HCT116 (cell line): ENCODE data around the gene ASCL4. TPM values are rescaled to one million over a fixed set of nuclear protein-coding genes. Genes with fewer than 3 reads are reported as not detected.
"Not testable (repeated sequence)": the region's sequence is repeated elsewhere in the genome, so short reads cannot be mapped to it uniquely, and the experiment has no call there.

ENCODE experiments used
- ATAC-seq: fragments of 200-7000 bp; cut with Tn5 transposase; 2 replicates; pipeline ENCODE4 v1.9.1; 2020; ENCODE audit warnings: mild to moderate bottlenecking, moderate library complexity
- Bru-seq: library from RNA; stranded (reverse); fragments of 400-500 nt; gene quantifications from one replicate; lab custom pipeline; 2021; lab: Mats Ljungman, UMichigan
- BruChase-seq, 2 experiments: library from RNA; stranded (reverse); fragments of 400-500 nt; gene quantifications; one replicate each; lab custom pipeline; 2021; lab: Mats Ljungman, UMichigan
- BruUV-seq: library from RNA; stranded (reverse); fragments of 400-500 nt; replicated peaks from 2 replicates; lab custom pipeline; 2021; lab: Mats Ljungman, UMichigan
- CTCF ChIA-PET: fragments of 300-600 bp; sonication (Branson Sonifier 250); formaldehyde crosslinking; loops from one replicate; lab custom pipeline; 2021; ENCODE audit warnings: antibody characterized with exemption; lab: Charles Lee
- POLR2A ChIA-PET: fragments of 300-600, 350-600 bp; sonication (Branson Sonifier 250); formaldehyde crosslinking; loops from one replicate; lab custom pipeline; 2021; ENCODE audit warnings: antibody characterized with exemption; lab: Charles Lee
- RAD21 ChIA-PET, 2 experiments: fragments of 300-600 bp; sonication (Branson Sonifier 250); formaldehyde crosslinking; loops; one replicate each; lab custom pipeline; 2023; ENCODE audit warnings: low total read pairs in 2 of 2; ENCODE audit not compliant: uncharacterized antibody in 2 of 2, unreplicated experiment in 2 of 2, low non-redundant PET in 1 of 2; lab: Charles Lee
- DNase-seq: peaks from one replicate; pipeline ENCODE4 v3.0.0-alpha.2; 2010; ENCODE audit warnings: low read depth, low spot score
- H2AFZ ChIP-seq: fragments of 200-600 bp; shearing (Covaris generic), sonication (generic); 2 replicates; pipeline ENCODE4 v1.6.1; 2017; ENCODE audit warnings: low read depth, mixed run types, mixed read lengths, antibody characterized with exemption, low read length; ENCODE audit not compliant: poor library complexity, severe bottlenecking
- H3K27ac ChIP-seq: 2 replicates; pipeline ENCODE4 v1.5.1; 2012; ENCODE audit warnings: low read depth, low read length
- H3K27me3 ChIP-seq: fragments of 200-600 bp; sonication (generic); 2 replicates; pipeline ENCODE4 v1.6.1; 2016; ENCODE audit warnings: mixed run types, low read length, mixed read lengths; ENCODE audit not compliant: insufficient read depth
- H3K36me3 ChIP-seq, 2 experiments: fragments of 200-500 bp in 1 of 2; fragments of 200-600 bp in 1 of 2; sonication (Bioruptor generic) in 1 of 2; sonication (generic) in 1 of 2; 2 replicates each; pipeline versions ENCODE4 v1.5.1 to v1.6.1; 2014 to 2016; ENCODE audit warnings: low read length in 2 of 2, inconsistent platforms in 1 of 2, mixed read lengths in 1 of 2, mixed run types in 1 of 2; ENCODE audit not compliant: insufficient read depth in 2 of 2, control insufficient read depth in 1 of 2
- H3K4me1 ChIP-seq, 2 experiments: fragments of 200-600 bp in 1 of 2; sonication (generic) in 1 of 2; 2 replicates each; pipeline versions ENCODE4 v1.5.1 to v1.6.1; 2012 to 2017; ENCODE audit warnings: low read length in 2 of 2, inconsistent platforms in 1 of 2, mild to moderate bottlenecking in 1 of 2, mixed read lengths in 1 of 2, mixed run types in 1 of 2, moderate library complexity in 1 of 2; ENCODE audit not compliant: insufficient read depth in 2 of 2, control insufficient read depth in 1 of 2
- H3K4me2 ChIP-seq: fragments of 200-600 bp; sonication (generic); 2 replicates; pipeline ENCODE4 v1.6.1; 2017; ENCODE audit warnings: mixed run types, low read length, mixed read lengths
- H3K4me3 ChIP-seq, 2 experiments: fragments of 200-600 bp in 1 of 2; sonication (generic) in 1 of 2; replicated peaks in 1 of 2; 2 replicates each; pipeline ENCODE4 v1.5.1; 2011 to 2016; ENCODE audit warnings: low read length in 2 of 2, control low read depth in 1 of 2, low read depth in 1 of 2, mild to moderate bottlenecking in 1 of 2, mixed read lengths in 1 of 2, mixed run types in 1 of 2
- H3K79me2 ChIP-seq: fragments of 200-600 bp; sonication (generic); 2 replicates; pipeline ENCODE4 v1.6.1; 2017; ENCODE audit warnings: mild to moderate bottlenecking, mixed run types, low read length, moderate library complexity, mixed read lengths; ENCODE audit not compliant: insufficient read depth
- H3K9ac ChIP-seq: fragments of 200-600 bp; sonication (generic); 2 replicates; pipeline ENCODE4 v1.6.1; 2016; ENCODE audit warnings: low read length, mixed read lengths
- H3K9me2 ChIP-seq: fragments of 200-600 bp; sonication (generic), shearing (Covaris generic); 2 replicates; pipeline ENCODE4 v1.6.1; 2017; ENCODE audit warnings: mixed run types, mild to moderate bottlenecking, moderate library complexity; ENCODE audit not compliant: insufficient read depth
- H3K9me3 ChIP-seq, 2 experiments: fragments of 200-500 bp in 1 of 2; fragments of 200-600 bp in 1 of 2; sonication (Bioruptor generic) in 1 of 2; sonication (generic) in 1 of 2; 2 replicates each; pipeline ENCODE4 v1.6.1; 2014 to 2017; ENCODE audit warnings: low read length in 2 of 2, mixed read lengths in 2 of 2, inconsistent platforms in 1 of 2, low read depth in 1 of 2, mild to moderate bottlenecking in 1 of 2, mixed run types in 1 of 2, moderate library complexity in 1 of 2; ENCODE audit not compliant: control insufficient read depth in 1 of 2, insufficient read depth in 1 of 2
- H4K20me1 ChIP-seq: fragments of 200-600 bp; sonication (generic), shearing (Covaris generic); 2 replicates; pipeline ENCODE4 v1.6.1; 2017; ENCODE audit warnings: mixed run types, mild to moderate bottlenecking, moderate library complexity; ENCODE audit not compliant: insufficient read depth
- FOSL1 ChIP-seq: IDR thresholded peaks from 2 replicates; pipeline ENCODE4 v1.6.1; 2012; ENCODE audit warnings: low read depth
- JUND ChIP-seq: IDR thresholded peaks from 2 replicates; pipeline ENCODE4 v1.6.1; 2012
- TCF7L2 ChIP-seq: IDR thresholded peaks from 2 replicates; pipeline ENCODE4 v1.7.0; 2011; ENCODE audit warnings: borderline replicate concordance, inconsistent platforms; ENCODE audit not compliant: insufficient read depth, insufficient read length; ENCODE audit errors: extremely low read depth
- ZNF274 ChIP-seq: fragments of 200-500 bp; sonication (Bioruptor generic); IDR thresholded peaks from 2 replicates; pipeline ENCODE4 v1.6.1; 2014; ENCODE audit warnings: mild to moderate bottlenecking, low read depth, low read length, inconsistent platforms
- intact Hi-C: fragments of 100-400 bp; cut with micrococcal nuclease; formaldehyde crosslinking; loops from 2 replicates; pipeline ENCODE4 v1.10.0; 2022
- long read RNA-seq: library from polyadenylated mRNA; unstranded; transcript quantifications from one replicate; pipeline ENCODE4 v2.0.0, GENCODE V29; 2021; ENCODE audit not compliant: unreplicated experiment
- polyA plus RNA-seq: library from polyadenylated mRNA; unstranded; fragments of >200 nt; gene quantifications from 2 replicates; pipeline ENCODE4 v1.2.1, GENCODE V29; 2012; ENCODE audit warnings: missing spikeins
- total RNA-seq: library from RNA; stranded (reverse); gene quantifications from one replicate; pipeline ENCODE4 v1.2.1, GENCODE V29; 2021; ENCODE audit not compliant: unreplicated experiment

Gene ASCL4
- not detected for total RNA-seq
- polyA plus RNA-seq: not detected in 2 replicates
- Bru-seq, nascent RNA: not detected
- BruChase-seq, experiment 1, labeled RNA remaining after a 6-hour chase: not detected
- BruChase-seq, experiment 2, labeled RNA remaining after a 2-hour chase: not detected
- long read RNA-seq: 0 reads

DNA sequence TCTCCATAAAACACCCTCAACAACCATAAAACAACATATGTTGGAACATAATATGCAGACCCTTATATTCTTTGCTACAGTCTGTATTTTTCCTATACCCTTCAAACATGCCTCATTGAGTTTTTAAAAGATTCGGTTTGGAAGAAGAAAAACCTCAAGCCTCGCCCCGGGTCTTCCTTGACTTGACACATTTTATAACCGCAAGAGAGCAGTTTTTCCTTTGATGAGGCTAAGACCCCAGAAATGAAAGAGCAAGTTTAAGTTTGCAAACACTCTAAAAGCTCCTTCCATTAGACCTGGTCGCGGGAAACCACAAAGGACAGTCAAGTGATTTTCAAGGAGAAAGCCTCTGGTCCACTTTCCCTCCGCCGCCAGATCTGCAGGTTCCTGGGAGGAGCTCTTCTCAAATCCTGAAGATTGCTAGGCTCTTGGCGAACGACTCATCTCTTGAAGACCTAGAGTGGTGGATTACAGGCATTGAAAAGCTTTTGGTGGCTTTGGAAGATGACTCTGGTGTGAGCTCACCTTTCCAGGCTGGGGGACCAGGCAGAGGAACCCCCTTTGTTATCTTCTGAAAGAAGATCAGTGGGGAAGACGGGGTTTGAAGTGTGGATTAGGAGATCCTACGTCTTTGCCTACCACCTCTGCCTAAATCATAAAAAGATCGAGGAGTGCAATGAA is at the start of gene ASCL4:
TSS of gene ASCL4 (plus strand) at position 356 of the 681 bp plus-strand sequence. CDS start 515 bp downstream, outside the sequence.
- no peak for ATAC-seq
- no peak for TF ChIP-seq TCF7L2
- no peak for TF ChIP-seq ZNF274
- no peak for TF ChIP-seq JUND
- no peak for TF ChIP-seq FOSL1
- ChIA-PET CTCF (no interaction called here), POLR2A (no interaction called here), RAD21 (no interaction called here)
- H4K20me1 ChIP-seq: no peaks in the 10 kb centered on the region
- no peak within 1 kb of the TSS for H3K4me3 ChIP-seq
- no peak within 1 kb of the TSS for H3K9ac ChIP-seq
- no peak within 1 kb of the TSS for H2AFZ ChIP-seq
- H3K36me3 ChIP-seq: no peaks in the 10 kb centered on the region
- intact Hi-C loops: no loop called here
- no peaks in the 10 kb centered on the region for H3K9me3 ChIP-seq
- H3K4me1 ChIP-seq: no peaks in the 10 kb centered on the region
- no peaks in the 10 kb centered on the region for H3K79me2 ChIP-seq
- H3K4me2 ChIP-seq: no peak within 1 kb of the TSS
- BruUV-seq: no TSS peak
- H3K27me3 ChIP-seq: peaks cover 31% of the 10 kb centered on the region
- no peaks in the 10 kb centered on the region for H3K9me2 ChIP-seq
- H3K27ac ChIP-seq: no peak within 1 kb of the TSS
- DNase-seq: no peak

- H3K27ac ChIP-seq, CTCF ChIA-PET, H3K4me1 ChIP-seq, H2AFZ ChIP-seq, H3K4me3 ChIP-seq, BruUV-seq, RAD21 ChIA-PET, H3K79me2 ChIP-seq, H3K36me3 ChIP-seq, ATAC-seq, H3K4me2 ChIP-seq, H3K9me2 ChIP-seq, H3K9ac ChIP-seq, H4K20me1 ChIP-seq, DNase-seq, H3K9me3 ChIP-seq, intact Hi-C loops, H3K27me3 ChIP-seq, POLR2A ChIA-PET: not testable (repeated sequence)
Measured at GRCh38 chr12:107727327-107727726, 47.2 kb upstream of the ASCL4 start.

GRCh38 chr12:107727742-107728141 is 46.8 kb upstream of the ASCL4 start:
- H3K4me1 ChIP-seq, ATAC-seq, H3K9ac ChIP-seq, H4K20me1 ChIP-seq, H3K27me3 ChIP-seq, H3K9me2 ChIP-seq, H3K79me2 ChIP-seq, H3K9me3 ChIP-seq, BruUV-seq, H2AFZ ChIP-seq, RAD21 ChIA-PET, H3K4me2 ChIP-seq, DNase-seq, H3K27ac ChIP-seq, intact Hi-C loops, POLR2A ChIA-PET, H3K4me3 ChIP-seq, CTCF ChIA-PET, H3K36me3 ChIP-seq: not testable (repeated sequence)
